ENCODE results near the gene F10. TPM values are rescaled to one million over a fixed set of nuclear protein-coding genes. Genes with fewer than 3 reads are reported as not detected.
A peak's percentile ranks its signal among the peaks of the same experiment; 100 is the strongest.

The F10 gene
- total and polyA plus RNA-seq, 2 of the 13 experiments (the other 11 are each of a cell fraction or from before 2014, with no cell fraction given): 58.4 to 237 TPM

DNA sequence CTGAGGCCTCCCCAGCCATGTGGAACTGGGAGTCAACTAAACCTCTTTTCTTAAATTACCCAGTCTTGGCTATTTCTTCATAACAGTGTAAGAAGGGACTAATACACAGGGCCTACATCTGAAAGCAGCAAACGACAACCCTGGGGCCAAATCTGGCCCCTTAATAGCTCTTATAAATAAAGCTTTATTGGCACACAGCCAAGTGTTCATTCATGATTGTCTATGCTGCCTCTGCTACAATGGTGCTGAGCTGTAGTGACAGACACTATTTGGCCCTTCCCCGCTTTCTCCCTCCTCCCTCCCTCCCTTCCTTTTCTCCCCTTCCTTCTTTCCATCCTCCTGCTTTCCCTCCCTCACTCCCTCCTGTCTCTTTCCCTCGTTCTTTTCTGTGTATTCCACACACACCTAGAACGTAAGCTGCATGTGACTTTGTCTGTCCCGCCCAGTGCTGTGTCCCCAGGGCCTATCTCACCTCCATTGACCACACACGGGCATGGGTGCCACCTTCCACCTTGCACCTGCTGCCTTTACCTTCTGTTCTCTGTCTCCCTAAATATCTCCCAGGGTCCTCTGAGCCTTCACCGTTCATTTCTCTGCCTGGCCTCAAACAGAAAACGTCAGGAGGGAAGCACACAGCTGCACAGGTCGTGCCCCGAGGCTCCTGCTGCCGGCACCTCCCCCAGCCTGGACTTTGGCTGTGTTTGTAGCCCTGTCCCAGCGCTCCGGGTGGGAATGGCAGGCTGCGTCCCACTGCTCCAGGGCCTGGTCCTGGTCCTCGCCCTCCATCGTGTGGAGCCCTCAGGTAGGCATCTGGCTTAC, 35.5 kb downstream of the F10 start, which contains the start of gene PROZ (continued):
- TF ChIP-seq ZNF589 (CRISPR knock-in tag; conservative IDR thresholded peaks at IDR 0.05) (no peak), ZNF530 (CRISPR knock-in tag; IDR thresholded peaks at IDR 0.05; ENCODE audit: low read depth) (no peak), IKZF4 (CRISPR knock-in tag; IDR thresholded peaks at IDR 0.05; ENCODE audit: borderline replicate concordance, low read depth, not compliant biosample characterization) (no peak), NCOA1 (CRISPR knock-in tag; IDR thresholded peaks at IDR 0.05) (no peak), ZNF230 (CRISPR knock-in tag; IDR thresholded peaks at IDR 0.05) (no peak), MIER3 (CRISPR knock-in tag; IDR thresholded peaks at IDR 0.05; ENCODE audit: borderline replicate concordance) (no peak), KMT2B (CRISPR knock-in tag; IDR thresholded peaks at IDR 0.05) (peak; percentile 50; the same call in 1 of the 2 replicates), EHMT2 (IDR thresholded peaks at IDR 0.05; ENCODE audit: borderline replicate concordance, low read depth, low read length) (no peak), GTF3A (CRISPR knock-in tag; conservative IDR thresholded peaks at IDR 0.05) (no peak), ZNF333 (CRISPR knock-in tag; IDR thresholded peaks at IDR 0.05; ENCODE audit: borderline replicate concordance) (no peak), ZNF629 (CRISPR knock-in tag; conservative IDR thresholded peaks at IDR 0.05) (0 out of 2 replicates have a peak, but pooled peaks have one; percentile 24), BHLHE40 (IDR thresholded peaks at IDR 0.05; ENCODE audit: low read length) (no peak), KDM3A (CRISPR knock-in tag; IDR thresholded peaks at IDR 0.05; ENCODE audit: low read depth) (0 out of 2 replicates have a peak, but pooled peaks have one; percentile 58), KMT2A (CRISPR knock-in tag; IDR thresholded peaks at IDR 0.05) (peak; percentile 54; the same call in 1 of the 2 replicates), ZNF670 (CRISPR knock-in tag; IDR thresholded peaks at IDR 0.05; ENCODE audit: borderline replicate concordance) (no peak), ZNF839 (CRISPR knock-in tag; IDR thresholded peaks at IDR 0.05; ENCODE audit: borderline replicate concordance) (0 out of 2 replicates have a peak, but pooled peaks have one; percentile 35), RAD21 (CRISPR knock-in tag; IDR thresholded peaks at IDR 0.05) (peak; percentile 71), GATA4 (IDR thresholded peaks at IDR 0.05; ENCODE audit: borderline replicate concordance, low read depth) (no peak), MAFG (CRISPR knock-in tag; IDR thresholded peaks at IDR 0.05) (no peak), ZC3H4 (CRISPR knock-in tag; IDR thresholded peaks at IDR 0.05; ENCODE audit: borderline replicate concordance) (no peak), ZNF598 (CRISPR knock-in tag; IDR thresholded peaks at IDR 0.05; ENCODE audit: borderline replicate concordance) (peak; percentile 82; the same call in 1 of the 2 replicates)
- TF ChIP-seq, protein P1, sequence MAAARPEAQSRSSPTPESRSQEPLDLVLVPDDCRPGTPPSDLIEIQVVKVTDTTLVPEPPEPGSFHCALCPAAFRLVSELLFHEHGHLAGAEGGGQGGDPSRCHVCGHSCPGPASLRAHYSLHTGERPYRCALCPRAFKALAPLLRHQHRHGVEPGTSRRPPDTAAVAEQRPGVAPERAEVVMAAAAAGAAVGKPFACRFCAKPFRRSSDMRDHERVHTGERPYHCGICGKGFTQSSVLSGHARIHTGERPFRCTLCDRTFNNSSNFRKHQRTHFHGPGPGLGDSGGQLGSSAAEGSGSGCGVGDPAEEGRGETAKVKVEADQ (CRISPR knock-in tag; IDR thresholded peaks at IDR 0.05; ENCODE audit: borderline replicate concordance): no peak
- TF ChIP-seq, protein P2, sequence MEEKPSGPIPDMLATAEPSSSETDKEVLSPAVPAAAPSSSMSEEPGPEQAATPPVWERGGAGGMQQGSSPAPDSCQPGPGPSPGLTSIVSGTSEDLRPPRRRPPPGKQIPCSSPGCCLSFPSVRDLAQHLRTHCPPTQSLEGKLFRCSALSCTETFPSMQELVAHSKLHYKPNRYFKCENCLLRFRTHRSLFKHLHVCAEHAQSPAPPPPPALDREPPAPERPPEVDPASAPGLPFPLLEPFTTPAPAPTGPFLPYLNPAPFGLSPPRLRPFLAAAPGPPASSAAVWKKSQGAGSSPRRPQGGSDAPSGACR (CRISPR knock-in tag; IDR thresholded peaks at IDR 0.05): peak; percentile 87
- TF ChIP-seq, protein P3, sequence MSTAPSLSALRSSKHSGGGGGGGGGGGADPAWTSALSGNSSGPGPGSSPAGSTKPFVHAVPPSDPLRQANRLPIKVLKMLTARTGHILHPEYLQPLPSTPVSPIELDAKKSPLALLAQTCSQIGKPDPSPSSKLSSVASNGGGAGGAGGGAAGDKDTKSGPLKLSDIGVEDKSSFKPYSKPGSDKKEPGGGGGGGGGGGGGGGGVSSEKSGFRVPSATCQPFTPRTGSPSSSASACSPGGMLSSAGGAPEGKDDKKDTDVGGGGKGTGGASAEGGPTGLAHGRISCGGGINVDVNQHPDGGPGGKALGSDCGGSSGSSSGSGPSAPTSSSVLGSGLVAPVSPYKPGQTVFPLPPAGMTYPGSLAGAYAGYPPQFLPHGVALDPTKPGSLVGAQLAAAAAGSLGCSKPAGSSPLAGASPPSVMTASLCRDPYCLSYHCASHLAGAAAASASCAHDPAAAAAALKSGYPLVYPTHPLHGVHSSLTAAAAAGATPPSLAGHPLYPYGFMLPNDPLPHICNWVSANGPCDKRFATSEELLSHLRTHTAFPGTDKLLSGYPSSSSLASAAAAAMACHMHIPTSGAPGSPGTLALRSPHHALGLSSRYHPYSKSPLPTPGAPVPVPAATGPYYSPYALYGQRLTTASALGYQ (CRISPR knock-in tag; IDR thresholded peaks at IDR 0.05): no peak
- TF ChIP-seq, protein P4, sequence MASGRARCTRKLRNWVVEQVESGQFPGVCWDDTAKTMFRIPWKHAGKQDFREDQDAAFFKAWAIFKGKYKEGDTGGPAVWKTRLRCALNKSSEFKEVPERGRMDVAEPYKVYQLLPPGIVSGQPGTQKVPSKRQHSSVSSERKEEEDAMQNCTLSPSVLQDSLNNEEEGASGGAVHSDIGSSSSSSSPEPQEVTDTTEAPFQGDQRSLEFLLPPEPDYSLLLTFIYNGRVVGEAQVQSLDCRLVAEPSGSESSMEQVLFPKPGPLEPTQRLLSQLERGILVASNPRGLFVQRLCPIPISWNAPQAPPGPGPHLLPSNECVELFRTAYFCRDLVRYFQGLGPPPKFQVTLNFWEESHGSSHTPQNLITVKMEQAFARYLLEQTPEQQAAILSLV (CRISPR knock-in tag; IDR thresholded peaks at IDR 0.05; ENCODE audit: borderline replicate concordance): peak; percentile 72; the same call in 1 of the 2 replicates
